Lower leg skin (tissue), 3 donors: ENCODE results near the gene SHANK1.
"Not testable (repeated sequence)": the region's sequence is repeated elsewhere in the genome, so short reads cannot be mapped to it uniquely, and the experiment has no call there.

ENCODE experiments used
- POLR2A ChIP-seq, 2 donors: fragments of 450-650 bp; IDR thresholded peaks; one replicate each; pipeline ENCODE4 v1.6.1; 2016 to 2017; ENCODE audit warnings: antibody characterized with exemption in 2 of 2, mild to moderate bottlenecking in 1 of 2, moderate library complexity in 1 of 2
- TF ChIP-seq, protein P1 (sequence below), 3 donors: fragments of 450-650 bp; IDR thresholded peaks; one replicate each; pipeline ENCODE4 v1.5.1; 2016; ENCODE audit warnings: antibody characterized with exemption in 3 of 3, mild to moderate bottlenecking in 3 of 3, moderate library complexity in 2 of 3

DNA sequence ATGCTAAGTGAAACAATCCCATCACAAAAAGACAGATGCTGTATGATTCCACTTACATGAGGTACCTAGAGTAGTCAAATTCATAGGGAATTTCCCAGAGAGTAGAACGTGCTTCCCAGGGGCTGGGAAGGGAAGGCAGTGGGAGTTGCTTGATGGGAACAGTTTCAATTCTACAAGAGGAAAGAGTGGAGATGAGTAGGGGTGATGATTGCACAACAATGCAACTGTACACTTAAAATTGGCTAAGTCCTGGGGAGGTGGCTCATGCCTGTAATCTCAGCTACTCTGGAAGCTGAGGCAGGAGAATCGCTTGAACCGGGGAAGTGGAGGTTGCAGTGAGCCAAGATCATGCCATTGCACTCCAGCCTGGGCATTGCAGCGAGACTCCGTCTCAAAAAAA lies 101.2 kb downstream of the SHANK1 start:
- TF ChIP-seq, protein P1, sequence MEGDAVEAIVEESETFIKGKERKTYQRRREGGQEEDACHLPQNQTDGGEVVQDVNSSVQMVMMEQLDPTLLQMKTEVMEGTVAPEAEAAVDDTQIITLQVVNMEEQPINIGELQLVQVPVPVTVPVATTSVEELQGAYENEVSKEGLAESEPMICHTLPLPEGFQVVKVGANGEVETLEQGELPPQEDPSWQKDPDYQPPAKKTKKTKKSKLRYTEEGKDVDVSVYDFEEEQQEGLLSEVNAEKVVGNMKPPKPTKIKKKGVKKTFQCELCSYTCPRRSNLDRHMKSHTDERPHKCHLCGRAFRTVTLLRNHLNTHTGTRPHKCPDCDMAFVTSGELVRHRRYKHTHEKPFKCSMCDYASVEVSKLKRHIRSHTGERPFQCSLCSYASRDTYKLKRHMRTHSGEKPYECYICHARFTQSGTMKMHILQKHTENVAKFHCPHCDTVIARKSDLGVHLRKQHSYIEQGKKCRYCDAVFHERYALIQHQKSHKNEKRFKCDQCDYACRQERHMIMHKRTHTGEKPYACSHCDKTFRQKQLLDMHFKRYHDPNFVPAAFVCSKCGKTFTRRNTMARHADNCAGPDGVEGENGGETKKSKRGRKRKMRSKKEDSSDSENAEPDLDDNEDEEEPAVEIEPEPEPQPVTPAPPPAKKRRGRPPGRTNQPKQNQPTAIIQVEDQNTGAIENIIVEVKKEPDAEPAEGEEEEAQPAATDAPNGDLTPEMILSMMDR (IDR thresholded peaks at IDR 0.05): not testable (repeated sequence)
- not testable (repeated sequence) for TF ChIP-seq POLR2A (IDR thresholded peaks at IDR 0.05)
